OCI-LY1 (cell line): Measurements from ENCODE around the gene ZNF507.

Experiments
- H2AFZ ChIP-seq: fragments of 200-600 bp; sonication (generic), shearing (Covaris generic); 2 replicates; pipeline ENCODE4 v1.6.0; 2014; ENCODE audit warnings: antibody characterized with exemption, mild to moderate bottlenecking, low read length
- H3F3A ChIP-seq: fragments of 200-600 bp; sonication (generic), shearing (Covaris generic); 2 replicates; pipeline ENCODE4 v1.6.0; 2014; ENCODE audit warnings: mild to moderate bottlenecking, antibody characterized with exemption, low read length, moderate library complexity; ENCODE audit not compliant: insufficient read depth
- H3K27ac ChIP-seq: fragments of 200-600 bp; sonication (generic); 2 replicates; pipeline ENCODE4 v1.5.1; 2014; ENCODE audit warnings: low read length, mixed run types, mild to moderate bottlenecking, low read depth; ENCODE audit not compliant: poor library complexity, severe bottlenecking
- H3K27me3 ChIP-seq: fragments of 200-600 bp; sonication (generic); 2 replicates; pipeline ENCODE4 v1.6.0; 2014; ENCODE audit warnings: antibody characterized with exemption, mild to moderate bottlenecking, low read length, moderate library complexity; ENCODE audit not compliant: insufficient read depth
- H3K36me3 ChIP-seq: fragments of 200-600 bp; sonication (generic); 2 replicates; pipeline ENCODE4 v1.6.1; 2014; ENCODE audit warnings: mild to moderate bottlenecking, antibody characterized with exemption, low read length, moderate library complexity, mixed read lengths; ENCODE audit not compliant: insufficient read depth
- H3K4me1 ChIP-seq: fragments of 200-600 bp; sonication (generic); 2 replicates; pipeline ENCODE4 v1.5.1; 2014; ENCODE audit warnings: mild to moderate bottlenecking, low read length, moderate library complexity; ENCODE audit not compliant: insufficient read depth, severe bottlenecking
- H3K4me2 ChIP-seq: fragments of 200-600 bp; sonication (generic), shearing (Covaris generic); 2 replicates; pipeline ENCODE4 v1.6.1; 2014; ENCODE audit warnings: low read length
- H3K4me3 ChIP-seq: fragments of 200-600 bp; sonication (generic); 2 replicates; pipeline ENCODE4 v1.5.1; 2014; ENCODE audit warnings: low read length, low read depth, mild to moderate bottlenecking, mixed read lengths; ENCODE audit not compliant: poor library complexity, severe bottlenecking
- H3K79me2 ChIP-seq: fragments of 200-600 bp; shearing (Covaris generic); 2 replicates; pipeline ENCODE4 v1.6.1; 2016; ENCODE audit warnings: mixed run types, low read length, mixed read lengths; ENCODE audit not compliant: insufficient read depth
- H3K9ac ChIP-seq: fragments of 200-600 bp; sonication (generic), shearing (Covaris generic); 2 replicates; pipeline ENCODE4 v1.6.1; 2014; ENCODE audit warnings: mild to moderate bottlenecking, low read length, mixed read lengths
- H3K9me2 ChIP-seq: fragments of 200-600 bp; sonication (generic), shearing (Covaris generic); 2 replicates; pipeline ENCODE4 v1.6.1; 2014; ENCODE audit warnings: low read depth, mild to moderate bottlenecking, low read length, mixed read lengths
- H3K9me3 ChIP-seq: fragments of 200-600 bp; shearing (Covaris generic); 2 replicates; pipeline ENCODE4 v1.6.1; 2014; ENCODE audit warnings: low read length, mixed read lengths
- H4K20me1 ChIP-seq: fragments of 200-600 bp; sonication (generic), shearing (Covaris generic); 2 replicates; pipeline ENCODE4 v1.6.0; 2016; ENCODE audit warnings: mild to moderate bottlenecking, low read length; ENCODE audit not compliant: insufficient read depth
- CTCF ChIP-seq: fragments of 200-600 bp; sonication (generic), shearing (Covaris generic); IDR thresholded peaks from 2 replicates; pipeline ENCODE4 v1.5.1; 2017; ENCODE audit warnings: mild to moderate bottlenecking, antibody characterized with exemption, low read length, moderate library complexity, mixed read lengths
- EZH2 ChIP-seq: fragments of 200-600 bp; sonication (generic), shearing (Covaris generic); IDR thresholded peaks from 2 replicates; pipeline ENCODE4 v1.8.0; 2017; ENCODE audit warnings: borderline replicate concordance, mixed run types, mild to moderate bottlenecking, antibody characterized with exemption, low read length, moderate library complexity, mixed read lengths

The ZNF507 gene

GRCh38 chr19:32427536-32427935, 82.1 kb downstream of the ZNF507 start:
- no peak overlapping the region for H3K9ac ChIP-seq
- H3K4me1 ChIP-seq = peaks cover under 1% of the 10 kb centered on the region
- H3F3A ChIP-seq = no peaks in the 10 kb centered on the region
- H4K20me1 ChIP-seq = no peaks in the 10 kb centered on the region
- no peak overlapping the region for H3K4me2 ChIP-seq
- no peaks in the 10 kb centered on the region for H3K9me3 ChIP-seq
- 0 out of 2 replicates have a peak, but pooled peaks cover 7% of the 10 kb centered on the region for H3K36me3 ChIP-seq
- no peak overlapping the region for H2AFZ ChIP-seq
- no peak overlapping the region for H3K4me3 ChIP-seq
- H3K79me2 ChIP-seq = no peaks in the 10 kb centered on the region
- TF ChIP-seq CTCF (no peak), EZH2 (no peak)
- no peaks in the 10 kb centered on the region for H3K9me2 ChIP-seq
- no peaks in the 10 kb centered on the region for H3K27me3 ChIP-seq
- H3K27ac ChIP-seq = no peak overlapping the region

GRCh38 chr19:32436692-32437091, 91.3 kb downstream of the ZNF507 start:
- no peaks in the 10 kb centered on the region for H3K4me1 ChIP-seq
- no peaks in the 10 kb centered on the region for H3F3A ChIP-seq
- H2AFZ ChIP-seq = no peak overlapping the region
- TF ChIP-seq EZH2 = no peak
- no peak for TF ChIP-seq CTCF
- no peak overlapping the region for H3K9ac ChIP-seq
- no peak overlapping the region for H3K4me2 ChIP-seq
- H3K27me3 ChIP-seq = no peaks in the 10 kb centered on the region
- H4K20me1 ChIP-seq = no peaks in the 10 kb centered on the region
- H3K79me2 ChIP-seq = no peaks in the 10 kb centered on the region
- no peak overlapping the region for H3K27ac ChIP-seq
- no peak overlapping the region for H3K4me3 ChIP-seq
- no peaks in the 10 kb centered on the region for H3K9me3 ChIP-seq
- H3K36me3 ChIP-seq = peaks cover 22% of the 10 kb centered on the region; the same call in 1 of the 2 replicates
- H3K9me2 ChIP-seq = no peaks in the 10 kb centered on the region

- Histone ChIP-seq H4K20me1 (no peaks in the 10 kb centered on the region), H3K79me2 (no peaks in the 10 kb centered on the region), H3K4me1 (no peaks in the 10 kb centered on the region), H3K36me3 (peaks cover 22% of the 10 kb centered on the region; the same call in 1 of the 2 replicates), H3K9ac (no peak overlapping the region), H2AFZ (no peak overlapping the region), H3F3A (no peaks in the 10 kb centered on the region), H3K4me2 (no peak overlapping the region), H3K27ac (no peak overlapping the region), H3K9me2 (no peaks in the 10 kb centered on the region), H3K9me3 (no peaks in the 10 kb centered on the region), H3K4me3 (no peak overlapping the region), H3K27me3 (no peaks in the 10 kb centered on the region)
- TF ChIP-seq CTCF (no peak), EZH2 (no peak)
These were observed 91.7 kb downstream of the ZNF507 start for GRCh38 chr19:32437096-32437495.
